WERI-Rb-1 (cell line): ENCODE measurements around the gene TSPAN18.
A peak's percentile ranks its signal among the peaks of the same experiment; 100 is the strongest.

Source experiments
- DNase-seq: peaks from one replicate; pipeline ENCODE4 v3.0.0-alpha.2; 2020
- H3K27ac ChIP-seq: fragments of 250-450 bp; sonication (Bioruptor Pico); 2 replicates; pipeline ENCODE4 v1.5.1; 2020; ENCODE audit warnings: mild to moderate bottlenecking, moderate library complexity
- H3K27me3 ChIP-seq: fragments of 250-450 bp; sonication (Bioruptor Pico); 2 replicates; pipeline ENCODE4 v1.5.1; 2021; ENCODE audit warnings: mild to moderate bottlenecking, low read depth, moderate library complexity; ENCODE audit not compliant: insufficient read depth, severe bottlenecking
- H3K36me3 ChIP-seq: fragments of 250-450 bp; sonication (Bioruptor Pico); 2 replicates; pipeline ENCODE4 v1.5.1; 2020; ENCODE audit warnings: mild to moderate bottlenecking, moderate library complexity
- H3K4me3 ChIP-seq: 2 replicates; pipeline ENCODE4 v1.5.1; 2011; ENCODE audit warnings: low read depth, mild to moderate bottlenecking, control low read depth, low read length
- H3K9me3 ChIP-seq: fragments of 250-450 bp; sonication (Bioruptor Pico); 2 replicates; pipeline ENCODE4 v1.5.1; 2021; ENCODE audit warnings: mild to moderate bottlenecking, moderate library complexity; ENCODE audit not compliant: severe bottlenecking
- TF ChIP-seq, protein P1 (sequence below): IDR thresholded peaks from 2 replicates; pipeline ENCODE4 v1.5.1; 2011; ENCODE audit warnings: low read depth, mild to moderate bottlenecking, control low read depth, inconsistent platforms, low read length

The TSPAN18 gene

DNA sequence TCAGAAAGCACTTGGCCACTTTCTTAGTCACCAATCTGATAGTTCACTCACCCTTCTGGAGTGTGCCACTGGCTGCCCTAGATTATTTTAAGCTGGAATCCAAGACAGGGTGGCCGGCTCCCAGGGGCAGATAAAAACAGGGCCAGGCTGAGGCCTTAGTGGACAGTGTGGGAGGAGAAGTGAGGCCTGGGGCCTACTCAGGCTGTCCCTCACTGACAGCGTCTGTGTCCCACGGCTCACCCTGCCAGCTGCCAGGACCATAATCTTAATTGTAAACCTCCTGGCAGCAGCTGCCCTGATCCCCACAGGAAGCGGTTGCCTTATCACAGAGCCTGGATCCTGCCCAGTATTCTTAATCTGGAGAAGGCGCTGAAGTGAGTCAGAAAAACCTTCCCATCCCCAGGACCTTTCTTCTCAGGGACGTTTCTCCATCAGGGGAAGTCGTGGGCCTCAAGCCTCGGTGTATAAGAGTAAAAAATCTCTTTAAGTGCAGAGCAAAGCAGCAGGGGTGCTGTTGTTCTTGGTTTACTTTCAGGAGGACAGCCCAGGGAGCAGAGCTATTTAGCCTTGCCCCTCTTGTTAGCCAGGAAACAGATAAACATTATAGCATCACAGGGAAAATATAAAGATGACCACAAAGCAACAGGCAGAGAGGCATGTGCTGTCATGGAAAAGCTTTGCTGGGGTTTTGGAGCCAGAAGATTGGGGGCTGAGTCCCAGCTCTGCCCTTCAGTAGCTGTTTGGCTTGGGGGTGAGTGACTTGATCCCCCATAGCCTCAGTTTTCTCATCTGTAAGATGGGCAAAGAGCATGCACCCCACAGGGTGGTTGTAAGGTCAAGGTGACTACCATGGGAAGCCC is 39.6 kb downstream of the TSPAN18 start:
- peaks cover 9% of the 10 kb centered on the region for H3K36me3 ChIP-seq
- no peaks in the 10 kb centered on the region for H3K27me3 ChIP-seq
- peak; percentile 93 for DNase-seq
- TF ChIP-seq, protein P1, sequence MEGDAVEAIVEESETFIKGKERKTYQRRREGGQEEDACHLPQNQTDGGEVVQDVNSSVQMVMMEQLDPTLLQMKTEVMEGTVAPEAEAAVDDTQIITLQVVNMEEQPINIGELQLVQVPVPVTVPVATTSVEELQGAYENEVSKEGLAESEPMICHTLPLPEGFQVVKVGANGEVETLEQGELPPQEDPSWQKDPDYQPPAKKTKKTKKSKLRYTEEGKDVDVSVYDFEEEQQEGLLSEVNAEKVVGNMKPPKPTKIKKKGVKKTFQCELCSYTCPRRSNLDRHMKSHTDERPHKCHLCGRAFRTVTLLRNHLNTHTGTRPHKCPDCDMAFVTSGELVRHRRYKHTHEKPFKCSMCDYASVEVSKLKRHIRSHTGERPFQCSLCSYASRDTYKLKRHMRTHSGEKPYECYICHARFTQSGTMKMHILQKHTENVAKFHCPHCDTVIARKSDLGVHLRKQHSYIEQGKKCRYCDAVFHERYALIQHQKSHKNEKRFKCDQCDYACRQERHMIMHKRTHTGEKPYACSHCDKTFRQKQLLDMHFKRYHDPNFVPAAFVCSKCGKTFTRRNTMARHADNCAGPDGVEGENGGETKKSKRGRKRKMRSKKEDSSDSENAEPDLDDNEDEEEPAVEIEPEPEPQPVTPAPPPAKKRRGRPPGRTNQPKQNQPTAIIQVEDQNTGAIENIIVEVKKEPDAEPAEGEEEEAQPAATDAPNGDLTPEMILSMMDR: no peak
- no peak overlapping the region for H3K4me3 ChIP-seq
- H3K9me3 ChIP-seq: peaks cover 10% of the 10 kb centered on the region
- H3K27ac ChIP-seq: peak overlapping the region; percentile 76

DNA sequence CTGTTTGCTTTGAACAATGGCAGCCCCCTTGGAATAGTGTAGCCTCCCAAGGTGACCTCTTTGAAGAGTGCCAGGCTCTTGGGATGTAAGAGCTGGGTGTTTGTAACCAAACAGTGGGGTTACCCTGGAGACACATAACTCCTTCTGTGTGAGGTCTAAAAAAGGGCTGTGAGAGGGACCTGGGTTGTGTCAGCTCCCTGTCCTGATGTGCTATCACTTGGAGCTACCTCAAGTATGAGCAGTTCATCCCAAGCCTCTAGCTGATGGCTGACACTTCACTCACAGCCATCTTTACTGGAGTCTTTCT is 40.2 kb downstream of the TSPAN18 start:
- TF ChIP-seq, protein P1: no peak
- DNase-seq: no peak
- Histone ChIP-seq H3K36me3 (peaks cover 9% of the 10 kb centered on the region), H3K9me3 (peaks cover 10% of the 10 kb centered on the region), H3K27ac (peak overlapping the region; percentile 76), H3K4me3 (no peak overlapping the region), H3K27me3 (no peaks in the 10 kb centered on the region)

DNA sequence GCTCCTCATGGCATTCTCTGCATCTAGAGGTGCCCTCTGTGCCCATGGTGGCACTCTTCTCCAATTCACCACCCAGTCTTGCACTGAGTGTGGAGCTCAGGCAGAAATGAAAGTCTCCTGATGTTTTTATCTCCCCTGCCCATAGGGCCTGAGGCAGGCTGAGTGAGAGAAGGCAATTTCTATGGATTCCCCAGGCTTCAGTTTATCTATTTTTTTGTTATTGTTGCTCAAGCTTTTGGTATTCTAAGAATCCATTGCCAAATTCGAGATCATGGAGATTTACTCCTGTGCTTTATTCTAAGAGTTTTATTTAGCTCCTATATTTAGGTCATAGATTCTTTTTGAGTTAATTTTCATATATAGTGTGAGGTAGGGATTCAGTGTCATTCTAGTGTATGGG is 40.7 kb downstream of the TSPAN18 start:
- Histone ChIP-seq H3K9me3 (peaks cover 10% of the 10 kb centered on the region), H3K27ac (peak overlapping the region; percentile 76; the same call in 1 of the 2 replicates), H3K27me3 (no peaks in the 10 kb centered on the region)

DNA sequence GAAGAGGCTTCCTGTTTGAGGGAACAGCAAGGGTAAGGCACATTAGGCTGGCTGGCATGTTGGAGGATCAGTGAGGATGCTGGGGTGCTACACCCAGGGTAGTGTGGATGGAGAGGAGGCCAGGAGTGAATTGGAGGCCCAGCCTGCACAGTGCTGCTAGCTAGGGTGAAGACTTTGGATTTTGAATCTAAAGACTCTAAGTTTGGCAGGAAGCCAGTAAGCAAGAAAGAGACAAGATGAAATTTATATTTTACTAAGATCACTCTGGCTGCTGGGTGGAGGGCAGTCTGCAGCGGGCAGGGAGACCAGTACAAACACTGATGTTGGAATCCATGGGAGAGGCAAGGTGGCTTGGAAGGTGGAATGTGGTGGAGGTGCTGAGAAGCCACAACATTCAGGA is 43.6 kb downstream of the TSPAN18 start:
- Histone ChIP-seq H3K9me3 (peaks cover 10% of the 10 kb centered on the region), H3K4me3 (no peak overlapping the region), H3K36me3 (peaks cover 8% of the 10 kb centered on the region), H3K27ac (no peak overlapping the region), H3K27me3 (no peaks in the 10 kb centered on the region)
- DNase-seq: no peak
- TF ChIP-seq, protein P1: no peak

More for the DNA sequence above, 40.7 kb downstream of the TSPAN18 start:
- Histone ChIP-seq H3K36me3 (peaks cover 9% of the 10 kb centered on the region), H3K4me3 (no peak overlapping the region)
- no peak for DNase-seq
- TF ChIP-seq, protein P1: no peak

DNA sequence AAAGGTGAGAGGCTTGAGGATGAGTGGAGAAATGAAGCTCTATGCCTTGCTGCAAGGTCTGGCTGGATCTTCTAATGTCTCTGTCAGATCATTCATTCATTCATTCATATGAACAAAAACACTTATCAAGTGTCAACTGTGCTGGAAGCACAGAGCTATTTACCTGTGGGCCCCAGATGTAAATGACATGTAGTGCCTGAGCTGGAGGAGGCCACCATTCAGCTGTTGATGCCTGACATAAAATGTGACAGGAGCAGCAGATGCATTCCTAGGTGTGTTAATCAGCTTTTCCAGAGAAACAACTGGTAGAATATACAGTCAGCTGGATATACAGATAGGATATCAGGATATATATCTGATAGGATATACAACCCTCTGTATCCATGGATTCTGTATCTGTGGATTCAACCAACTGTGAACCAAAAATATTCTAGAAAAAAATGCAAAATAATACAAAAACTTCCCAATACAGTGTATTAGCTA is 44.5 kb downstream of the TSPAN18 start:
- DNase-seq: no peak
- Histone ChIP-seq H3K36me3 (peaks cover 4% of the 10 kb centered on the region), H3K27ac (no peak overlapping the region), H3K27me3 (no peaks in the 10 kb centered on the region), H3K4me3 (no peak overlapping the region), H3K9me3 (peaks cover 10% of the 10 kb centered on the region)
- TF ChIP-seq, protein P1: no peak

DNA sequence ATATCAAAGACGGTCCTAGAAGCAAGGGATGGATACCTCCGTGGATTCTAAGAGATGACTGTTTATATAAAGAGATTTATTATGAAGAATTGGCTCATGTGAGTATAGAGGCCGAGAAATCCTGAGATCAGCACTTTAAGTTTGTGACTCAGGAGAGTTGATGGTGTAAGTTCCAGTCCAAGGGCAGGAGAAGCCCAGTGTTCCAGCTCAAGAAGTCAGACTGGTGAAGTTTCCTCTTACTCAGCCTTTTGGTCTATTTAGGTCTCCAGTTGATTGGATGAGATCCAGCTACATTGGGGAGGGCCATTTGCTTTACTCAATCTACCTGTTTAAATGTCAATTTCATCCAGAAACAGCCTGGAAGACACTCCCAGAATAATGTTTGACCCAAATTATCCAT is 45.1 kb downstream of the TSPAN18 start:
- Histone ChIP-seq H3K9me3 (peaks cover 10% of the 10 kb centered on the region), H3K27ac (no peak overlapping the region)

More for the DNA sequence above, 45.1 kb downstream of the TSPAN18 start:
- no peak overlapping the region for H3K4me3 ChIP-seq
- H3K27me3 ChIP-seq: no peaks in the 10 kb centered on the region
- TF ChIP-seq, protein P1: no peak
- DNase-seq: no peak
- peaks cover 4% of the 10 kb centered on the region for H3K36me3 ChIP-seq
